Neuronal stem cell (in vitro differentiated cells): ENCODE measurements around the gene NRIP1.

Experiments
- DNase-seq: peaks from one replicate; pipeline ENCODE4 v3.0.0-alpha.2; 2013; ENCODE audit warnings: low spot score
- H2AFZ ChIP-seq: one replicate; pipeline ENCODE4 v1.6.1; 2013; ENCODE audit warnings: mild to moderate bottlenecking, low read length, inconsistent platforms
- H2AK5ac ChIP-seq: 2 replicates; pipeline ENCODE4 v1.6.1; 2013; ENCODE audit warnings: low read depth, mild to moderate bottlenecking, inconsistent platforms, low read length, moderate library complexity, mixed read lengths
- H2BK120ac ChIP-seq: 2 replicates; pipeline ENCODE4 v1.6.1; 2013; ENCODE audit warnings: low read depth, mild to moderate bottlenecking, inconsistent platforms, low read length, moderate library complexity, mixed read lengths
- H2BK12ac ChIP-seq: one replicate; pipeline ENCODE4 v1.6.1; 2013; ENCODE audit warnings: low read length, inconsistent platforms
- H2BK15ac ChIP-seq: 2 replicates; pipeline ENCODE4 v1.6.1; 2013; ENCODE audit warnings: mild to moderate bottlenecking, low read length, inconsistent platforms, mixed read lengths
- H2BK5ac ChIP-seq: one replicate; pipeline ENCODE4 v1.6.1; 2013; ENCODE audit warnings: inconsistent platforms, mild to moderate bottlenecking, low read length, moderate library complexity
- H3K14ac ChIP-seq: one replicate; pipeline ENCODE4 v1.6.1; 2013; ENCODE audit warnings: low read length, inconsistent platforms
- H3K18ac ChIP-seq: 2 replicates; pipeline ENCODE4 v1.6.1; 2013; ENCODE audit warnings: low read length, inconsistent platforms
- H3K23ac ChIP-seq: 2 replicates; pipeline ENCODE4 v1.6.1; 2013; ENCODE audit warnings: low read depth, mild to moderate bottlenecking, mixed read lengths, low read length, inconsistent platforms; ENCODE audit not compliant: poor library complexity
- H3K27ac ChIP-seq: replicated peaks from 3 replicates; pipeline ENCODE4 v1.5.1; 2013; ENCODE audit warnings: low read length, inconsistent platforms
- H3K27me3 ChIP-seq, 3 experiments: 2 replicates each; pipeline ENCODE4 v1.6.1; 2013; ENCODE audit warnings: low read length in 3 of 3, mild to moderate bottlenecking in 2 of 3, inconsistent platforms in 1 of 3, low read depth in 1 of 3, mixed read lengths in 1 of 3, moderate library complexity in 1 of 3; ENCODE audit not compliant: control insufficient read depth in 3 of 3, insufficient read depth in 3 of 3
- H3K36me3 ChIP-seq, 2 donors: replicated peaks in 1 of 2; 2 replicates each; pipeline ENCODE4 v1.6.1; 2013; ENCODE audit warnings: low read length in 2 of 2; ENCODE audit not compliant: control insufficient read depth in 2 of 2, insufficient read depth in 2 of 2
- H3K4ac ChIP-seq: 2 replicates; pipeline ENCODE4 v1.6.1; 2013; ENCODE audit warnings: inconsistent platforms, mild to moderate bottlenecking, low read length, moderate library complexity
- H3K4me1 ChIP-seq, 2 donors: 1 replicate in 1 of 2; 2 replicates in 1 of 2; pipeline ENCODE4 v1.6.1; 2013; ENCODE audit warnings: low read length in 2 of 2, low read depth in 1 of 2; ENCODE audit not compliant: control insufficient read depth in 2 of 2, insufficient read depth in 1 of 2
- H3K4me2 ChIP-seq: one replicate; pipeline ENCODE4 v1.6.1; 2013; ENCODE audit warnings: mild to moderate bottlenecking, low read length, inconsistent platforms; ENCODE audit not compliant: insufficient read depth, poor library complexity, severe bottlenecking
- H3K4me3 ChIP-seq, 2 donors: 2 replicates each; pipeline ENCODE4 v1.5.1; 2013; ENCODE audit warnings: low read length in 2 of 2, mild to moderate bottlenecking in 2 of 2, inconsistent platforms in 1 of 2, moderate library complexity in 1 of 2
- H3K79me1 ChIP-seq: one replicate; pipeline ENCODE4 v1.6.1; 2013; ENCODE audit warnings: low read depth, mild to moderate bottlenecking, inconsistent platforms, low read length, moderate library complexity
- H3K9ac ChIP-seq: one replicate; pipeline ENCODE4 v1.6.1; 2013; ENCODE audit warnings: mild to moderate bottlenecking, low read depth, low read length, inconsistent platforms; ENCODE audit not compliant: poor library complexity
- H3K9me3 ChIP-seq, 2 donors: replicated peaks in 1 of 2; 2 replicates each; pipeline versions ENCODE3 to v1.6.1; 2013; ENCODE audit warnings: low read length in 2 of 2, mild to moderate bottlenecking in 2 of 2, inconsistent platforms in 1 of 2, low read depth in 1 of 2, mixed read lengths in 1 of 2, moderate library complexity in 1 of 2; ENCODE audit not compliant: control insufficient read depth in 2 of 2, insufficient read depth in 1 of 2
- H4K8ac ChIP-seq: one replicate; pipeline ENCODE4 v1.6.1; 2013; ENCODE audit warnings: low read depth, mild to moderate bottlenecking, inconsistent platforms, low read length, moderate library complexity
- H4K91ac ChIP-seq: one replicate; pipeline ENCODE4 v1.6.1; 2013; ENCODE audit warnings: low read length, low read depth, mild to moderate bottlenecking, inconsistent platforms; ENCODE audit not compliant: poor library complexity
- WGBS, 2 donors: extraction: QIAGEN DNeasy Blood & Tissue Kit; methylation state at CpG; one replicate each; pipeline ENCODE4 v1.1.7; 2013; ENCODE audit warnings: missing lambda C conversion rate in 2 of 2, mixed read lengths in 1 of 2; ENCODE audit not compliant: insufficient read length in 2 of 2, insufficient replicate concordance in 1 of 2; ENCODE audit errors: extremely low coverage in 2 of 2; 5-methylcytosine and 5-hydroxymethylcytosine counted together

Gene NRIP1

DNA sequence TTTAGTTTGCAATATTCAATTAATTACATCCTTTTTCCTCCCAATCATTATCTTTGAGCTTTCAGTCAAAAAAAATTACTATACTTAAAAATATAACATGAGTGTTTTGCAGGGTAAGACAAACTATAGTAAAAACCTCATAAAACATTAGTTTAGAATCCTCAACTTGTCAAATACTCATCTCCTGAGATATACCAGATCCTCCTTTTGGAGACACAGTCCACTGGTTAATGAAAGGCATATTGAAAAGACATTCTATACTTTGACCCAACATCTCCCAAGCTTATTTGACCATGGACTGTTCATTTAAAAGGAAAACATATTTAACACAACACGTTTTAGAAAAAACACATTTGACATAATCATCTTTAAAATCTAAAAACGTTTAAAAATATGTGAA, 52.8 kb downstream of the NRIP1 start:
- Histone ChIP-seq H3K9me3 (peaks cover 0 to 6% of the 10 kb centered on the region in 2 donors), H3K79me1 (no peaks in the 10 kb centered on the region), H3K23ac (no peak overlapping the region), H3K27me3 (no peaks in the 10 kb centered on the region), H3K36me3 (peaks cover 0 to 58% of the 10 kb centered on the region in 2 donors), H2BK15ac (no peak overlapping the region), H3K4me1 (peaks cover under 1% of the 10 kb centered on the region in 2 donors), H2AK5ac (no peak overlapping the region), H3K4me3 (no peak overlapping the region), H2BK12ac (no peak overlapping the region), H2AFZ (no peak overlapping the region), H3K18ac (no peak overlapping the region), H4K91ac (no peak overlapping the region), H4K8ac (no peak overlapping the region), H3K27ac (no peak overlapping the region), H2BK120ac (no peak overlapping the region), H3K4ac (no peak overlapping the region), H3K9ac (no peak overlapping the region), H3K14ac (no peak overlapping the region), H2BK5ac (no peak overlapping the region), H3K4me2 (no peak overlapping the region)
- no CpG with 5 or more reads among the region's 2 CpGs for WGBS, 2 donors
- DNase-seq: no peak

DNA sequence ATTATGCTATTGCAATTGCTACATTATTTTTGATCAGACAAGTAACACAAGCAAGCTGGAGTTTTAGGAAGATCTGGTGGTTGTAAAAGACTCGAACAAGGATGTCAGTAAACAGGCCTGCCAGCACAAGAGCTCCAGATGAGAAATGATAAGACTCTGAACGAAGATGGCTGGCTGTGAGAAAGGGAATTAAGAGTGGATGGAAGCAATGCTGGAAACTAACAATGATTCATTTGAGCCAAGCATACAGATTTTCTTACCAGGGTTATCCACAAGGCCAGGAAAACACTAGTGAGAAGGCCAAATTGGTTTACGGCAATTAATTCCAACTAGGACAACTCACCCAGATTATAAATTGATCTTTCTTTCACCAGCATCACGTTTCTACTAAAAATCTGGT, 54.2 kb downstream of the NRIP1 start:
- peaks cover 2% of the 10 kb centered on the region for H3K79me1 ChIP-seq
- no peak overlapping the region for H3K14ac ChIP-seq
- no peak overlapping the region for H2BK5ac ChIP-seq
- no CpG with 5 or more reads among the region's 4 CpGs for WGBS, 2 donors
- H2AK5ac ChIP-seq: no peak overlapping the region
- no peak overlapping the region for H3K4ac ChIP-seq
- H3K4me2 ChIP-seq: no peak overlapping the region
- no peak overlapping the region for H4K91ac ChIP-seq
- H2BK15ac ChIP-seq: no peak overlapping the region
- H3K36me3 ChIP-seq: peaks cover 0 to 58% of the 10 kb centered on the region in 2 donors
- H2AFZ ChIP-seq: no peak overlapping the region
- H3K27ac ChIP-seq: no peak overlapping the region
- no peak overlapping the region for H3K23ac ChIP-seq
- H2BK12ac ChIP-seq: no peak overlapping the region
- no peaks in the 10 kb centered on the region for H3K27me3 ChIP-seq
- no peak overlapping the region for H3K18ac ChIP-seq
- no peak for DNase-seq
- peaks cover 3 to 10% of the 10 kb centered on the region in 2 donors for H3K4me1 ChIP-seq
- H3K9ac ChIP-seq: no peak overlapping the region
- H3K4me3 ChIP-seq: no peak overlapping the region
- H4K8ac ChIP-seq: no peak overlapping the region
- H3K9me3 ChIP-seq: peaks cover 0 to 6% of the 10 kb centered on the region in 2 donors
- H2BK120ac ChIP-seq: no peak overlapping the region

DNA sequence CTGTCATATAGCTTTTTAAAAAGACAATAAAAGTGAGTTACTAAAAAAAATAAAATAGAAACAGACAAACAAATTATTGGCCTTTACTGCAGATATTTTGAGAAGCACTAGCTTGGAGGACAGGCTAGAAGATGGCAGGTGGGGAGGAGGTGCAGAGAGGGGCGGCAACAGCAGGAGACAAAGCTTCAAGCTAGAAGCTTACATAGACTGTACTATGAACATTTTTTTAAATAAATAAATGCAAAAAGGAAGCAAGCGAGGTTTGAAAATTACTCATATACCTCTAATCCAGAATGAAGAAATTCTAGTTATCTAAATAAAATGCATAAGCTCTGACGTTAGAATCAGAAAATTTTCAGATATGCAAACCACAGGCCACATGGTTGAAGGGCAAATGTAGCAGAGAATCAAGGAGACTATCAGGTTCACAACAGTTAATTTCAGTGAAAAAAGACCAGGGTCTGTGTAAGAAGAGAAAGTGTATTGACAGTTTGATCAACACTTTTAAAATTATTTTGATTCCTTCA, 54.9 kb downstream of the NRIP1 start:
- no peak overlapping the region for H2AK5ac ChIP-seq
- H3K4me2 ChIP-seq: no peak overlapping the region
- H3K9ac ChIP-seq: no peak overlapping the region
- H2BK120ac ChIP-seq: no peak overlapping the region
- H3K27ac ChIP-seq: no peak overlapping the region
- DNase-seq: no peak
- peaks cover 0 to 55% of the 10 kb centered on the region in 2 donors for H3K36me3 ChIP-seq
- no peak overlapping the region for H3K14ac ChIP-seq
- no peak overlapping the region for H2BK12ac ChIP-seq
- no CpG with 5 or more reads among the region's 3 CpGs for whole genome bisulfite sequencing, 2 donors
- H3K23ac ChIP-seq: no peak overlapping the region
- no peak overlapping the region for H4K8ac ChIP-seq
- peaks cover 0 to 6% of the 10 kb centered on the region in 2 donors for H3K9me3 ChIP-seq
- H3K4me1 ChIP-seq: peaks cover 3 to 14% of the 10 kb centered on the region in 2 donors
- H3K4ac ChIP-seq: no peak overlapping the region
- H2BK15ac ChIP-seq: no peak overlapping the region
- no peaks in the 10 kb centered on the region for H3K27me3 ChIP-seq
- no peak overlapping the region for H2AFZ ChIP-seq
- no peak overlapping the region for H2BK5ac ChIP-seq
- no peak overlapping the region for H3K18ac ChIP-seq
- no peak overlapping the region for H3K4me3 ChIP-seq
- H3K79me1 ChIP-seq: peaks cover 2% of the 10 kb centered on the region
- no peak overlapping the region for H4K91ac ChIP-seq

DNA sequence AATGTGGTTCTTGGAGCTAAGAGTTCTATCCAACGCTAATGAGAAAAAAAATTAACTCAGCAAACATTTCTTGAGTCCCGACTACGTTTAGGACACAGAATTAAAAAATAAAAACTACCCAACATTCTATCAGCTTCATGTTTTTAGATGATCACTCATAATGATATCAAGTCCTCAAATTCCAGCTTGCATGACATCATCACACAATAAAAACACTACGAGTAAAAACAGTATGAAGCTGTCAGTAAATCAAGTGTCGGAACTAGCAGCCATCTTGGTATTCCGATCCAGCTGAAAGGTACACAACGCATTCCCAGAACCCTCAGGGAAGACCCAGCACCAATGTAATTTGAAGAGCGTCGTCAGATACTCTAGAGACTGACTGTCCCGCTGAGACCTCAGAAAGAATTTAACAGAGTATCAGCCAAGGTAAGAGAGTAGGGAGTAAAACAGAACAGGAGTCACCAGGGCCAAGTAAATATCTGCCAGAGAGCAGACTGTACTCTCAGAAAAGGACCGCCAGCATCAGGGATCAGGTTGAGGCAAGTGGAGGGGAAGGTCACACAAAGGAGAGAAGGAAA, 57.0 kb downstream of the NRIP1 start:
- peaks cover 2% of the 10 kb centered on the region for H3K79me1 ChIP-seq
- peaks cover 0 to 41% of the 10 kb centered on the region in 2 donors for H3K36me3 ChIP-seq
- no CpG with 5 or more reads among the region's 11 CpGs for WGBS, 2 donors
- H3K9ac ChIP-seq: no peak overlapping the region
- no peak overlapping the region for H2BK15ac ChIP-seq
- no peak overlapping the region for H3K4ac ChIP-seq
- H3K4me3 ChIP-seq: no peak overlapping the region
- H4K8ac ChIP-seq: no peak overlapping the region
- peaks cover 10 to 32% of the 10 kb centered on the region in 2 donors for H3K4me1 ChIP-seq
- H2BK120ac ChIP-seq: no peak overlapping the region
- no peak overlapping the region for H3K4me2 ChIP-seq
- H3K14ac ChIP-seq: no peak overlapping the region
- no peak overlapping the region for H2AFZ ChIP-seq
- H3K18ac ChIP-seq: no peak overlapping the region
- DNase-seq: no peak
- H2BK5ac ChIP-seq: no peak overlapping the region
- no peak overlapping the region for H2BK12ac ChIP-seq
- no peaks in the 10 kb centered on the region for H3K27me3 ChIP-seq
- no peak overlapping the region for H4K91ac ChIP-seq
- H2AK5ac ChIP-seq: no peak overlapping the region
- peaks cover 0 to 6% of the 10 kb centered on the region in 2 donors for H3K9me3 ChIP-seq
- no peak overlapping the region for H3K23ac ChIP-seq
- H3K27ac ChIP-seq: no peak overlapping the region
